KG1 (cell line): Measurements from ENCODE around the gene D2HGDH.
"Not testable (repeated sequence)": the region's sequence is repeated elsewhere in the genome, so short reads cannot be mapped to it uniquely, and the experiment has no call there.

Source experiments
- DNase-seq: peaks from one replicate; lab custom pipeline; 2025; lab: John Stamatoyannopoulos, UW

The D2HGDH gene

GRCh38 chr2:241808051-241808720 lies 73.8 kb downstream of the D2HGDH start:
- DNase-seq: no peak

- no peak for DNase-seq
Observed at GRCh38 chr2:241808721-241809382, 74.4 kb downstream of the D2HGDH start, which contains the start of gene NEU4. TSS of gene NEU4 (plus strand) at chr2:241809193. CDS start at chr2:241814485, 5,292 bp downstream.

- DNase-seq: no peak
Observed at GRCh38 chr2:241809383-241810306, 75.2 kb downstream of the D2HGDH start.

- no peak for DNase-seq
Observed at GRCh38 chr2:241810307-241811200, 76.1 kb downstream of the D2HGDH start.

- DNase-seq: no peak
Observed at GRCh38 chr2:241811201-241811951, 76.9 kb downstream of the D2HGDH start.

- no peak for DNase-seq
Observed at GRCh38 chr2:241811952-241812729, 77.7 kb downstream of the D2HGDH start.

GRCh38 chr2:241812730-241813643 lies 78.6 kb downstream of the D2HGDH start:
- DNase-seq: no peak

GRCh38 chr2:241813644-241814392 lies 79.4 kb downstream of the D2HGDH start:
- DNase-seq: no peak

- no peak for DNase-seq
Observed at GRCh38 chr2:241814393-241814642, 79.9 kb downstream of the D2HGDH start.

- DNase-seq: no peak
Observed at GRCh38 chr2:241814643-241815476, 80.4 kb downstream of the D2HGDH start.

- no peak for DNase-seq
Observed at GRCh38 chr2:241815477-241816430, 81.3 kb downstream of the D2HGDH start.

- no peak for DNase-seq
Observed at GRCh38 chr2:241816431-241817121, 82.1 kb downstream of the D2HGDH start.

GRCh38 chr2:241817126-241817820 lies 82.8 kb downstream of the D2HGDH start:
- DNase-seq: no peak

GRCh38 chr2:241817821-241818215 lies 83.4 kb downstream of the D2HGDH start:
- not testable (repeated sequence) for DNase-seq
